ENCODE data around the gene KCNQ1. TPM values are rescaled to one million over a fixed set of nuclear protein-coding genes. Genes with fewer than 3 reads are reported as not detected.

Gene KCNQ1
- total and polyA plus RNA-seq, 2 experiments from 2014 or later, result not detected

- Histone ChIP-seq H3F3A (ENCODE audit: insufficient read depth) (no peaks in the 10 kb centered on the region), H3K9me2 (ENCODE audit: insufficient read depth) (no peaks in the 10 kb centered on the region), H3K27ac (no peak overlapping the region), H3K4me1 (ENCODE audit: insufficient read depth) (no peaks in the 10 kb centered on the region), H3K4me3 (no peak overlapping the region), H3K4me2 (ENCODE audit: unreplicated experiment) (no peak overlapping the region), H3K9ac (no peak overlapping the region), H4K20me1 (ENCODE audit: insufficient read depth) (no peaks in the 10 kb centered on the region), H3K27me3 (replicated peaks; ENCODE audit: insufficient read depth) (peaks cover 5% of the 10 kb centered on the region; the same call in 1 of the 2 replicates), H3K9me3 (ENCODE audit: low read depth) (no peaks in the 10 kb centered on the region), H2AFZ (no peak overlapping the region), H3K79me2 (ENCODE audit: insufficient read depth) (no peaks in the 10 kb centered on the region), H3K36me3 (ENCODE audit: low read depth) (no peaks in the 10 kb centered on the region)
- no peak for TF ChIP-seq EZH2 (IDR thresholded peaks at IDR 0.05; ENCODE audit: insufficient read depth, poor library complexity, severe bottlenecking)
- TF ChIP-seq EZH2phosphoT487 (IDR thresholded peaks at IDR 0.05; ENCODE audit: insufficient read depth, low read depth), result no peak
- 57 to 59% methylated on average over 16 to 17 of the region's 17 CpGs for WGBS, 2 experiments (ENCODE audit: low coverage in 1 of 2, low lambda C conversion rate in 2 of 2, missing lambda C conversion rate in 2 of 2)
- DNase-seq, result no peak
- in situ Hi-C loops (cut with MboI), result no loop called here
Measured at GRCh38 chr11:2759228-2760195, 314.7 kb downstream of the KCNQ1 start.

GRCh38 chr11:2760196-2760871 is 315.5 kb downstream of the KCNQ1 start:
- Histone ChIP-seq H3K9ac (no peak overlapping the region), H2AFZ (no peak overlapping the region), H3K79me2 (ENCODE audit: insufficient read depth) (no peaks in the 10 kb centered on the region), H3K27ac (no peak overlapping the region), H3K9me2 (ENCODE audit: insufficient read depth) (no peaks in the 10 kb centered on the region), H3K4me1 (ENCODE audit: insufficient read depth) (no peaks in the 10 kb centered on the region), H3K27me3 (replicated peaks; ENCODE audit: insufficient read depth) (peaks cover 13% of the 10 kb centered on the region; the same call in 1 of the 2 replicates), H3K9me3 (ENCODE audit: low read depth) (no peaks in the 10 kb centered on the region), H3K36me3 (ENCODE audit: low read depth) (no peaks in the 10 kb centered on the region), H4K20me1 (ENCODE audit: insufficient read depth) (no peaks in the 10 kb centered on the region), H3F3A (ENCODE audit: insufficient read depth) (no peaks in the 10 kb centered on the region), H3K4me2 (ENCODE audit: unreplicated experiment) (no peak overlapping the region), H3K4me3 (no peak overlapping the region)
- TF ChIP-seq EZH2 (IDR thresholded peaks at IDR 0.05; ENCODE audit: insufficient read depth, poor library complexity, severe bottlenecking), result no peak
- TF ChIP-seq EZH2phosphoT487 (IDR thresholded peaks at IDR 0.05; ENCODE audit: insufficient read depth, low read depth), result no peak
- no peak for DNase-seq
- in situ Hi-C loops (cut with MboI), result no loop called here
- WGBS, 2 experiments (ENCODE audit: low coverage in 1 of 2, low lambda C conversion rate in 2 of 2, missing lambda C conversion rate in 2 of 2), result 57 to 64% methylated on average over 20 of the region's 20 CpGs

GRCh38 chr11:2761131-2762030 is 316.6 kb downstream of the KCNQ1 start:
- in situ Hi-C loops (cut with MboI), result no loop called here
- Histone ChIP-seq H4K20me1 (ENCODE audit: insufficient read depth) (no peaks in the 10 kb centered on the region), H3K27me3 (replicated peaks; ENCODE audit: insufficient read depth) (peaks cover 15% of the 10 kb centered on the region; the same call in 1 of the 2 replicates), H2AFZ (no peak overlapping the region), H3K36me3 (ENCODE audit: low read depth) (no peaks in the 10 kb centered on the region), H3K4me1 (ENCODE audit: insufficient read depth) (no peaks in the 10 kb centered on the region), H3F3A (ENCODE audit: insufficient read depth) (no peaks in the 10 kb centered on the region), H3K9ac (no peak overlapping the region), H3K4me3 (no peak overlapping the region), H3K79me2 (ENCODE audit: insufficient read depth) (no peaks in the 10 kb centered on the region), H3K4me2 (ENCODE audit: unreplicated experiment) (no peak overlapping the region), H3K9me2 (ENCODE audit: insufficient read depth) (no peaks in the 10 kb centered on the region), H3K27ac (no peak overlapping the region), H3K9me3 (ENCODE audit: low read depth) (no peaks in the 10 kb centered on the region)
- 79 to 80% methylated on average over 33 of the region's 33 CpGs for WGBS, 2 experiments (ENCODE audit: low coverage in 1 of 2, low lambda C conversion rate in 2 of 2, missing lambda C conversion rate in 2 of 2)
- DNase-seq, result no peak
- TF ChIP-seq EZH2 (IDR thresholded peaks at IDR 0.05; ENCODE audit: insufficient read depth, poor library complexity, severe bottlenecking) (no peak), EZH2phosphoT487 (IDR thresholded peaks at IDR 0.05; ENCODE audit: insufficient read depth, low read depth) (no peak)

GRCh38 chr11:2762031-2762380 is 317.2 kb downstream of the KCNQ1 start:
- in situ Hi-C loops (cut with MboI), result no loop called here
- Histone ChIP-seq H3K79me2 (ENCODE audit: insufficient read depth) (no peaks in the 10 kb centered on the region), H3K9me3 (ENCODE audit: low read depth) (no peaks in the 10 kb centered on the region), H3K4me3 (no peak overlapping the region), H4K20me1 (ENCODE audit: insufficient read depth) (no peaks in the 10 kb centered on the region), H2AFZ (no peak overlapping the region), H3F3A (ENCODE audit: insufficient read depth) (no peaks in the 10 kb centered on the region), H3K4me1 (ENCODE audit: insufficient read depth) (no peaks in the 10 kb centered on the region), H3K9ac (no peak overlapping the region), H3K27me3 (replicated peaks; ENCODE audit: insufficient read depth) (peaks cover 15% of the 10 kb centered on the region; the same call in 1 of the 2 replicates), H3K9me2 (ENCODE audit: insufficient read depth) (no peaks in the 10 kb centered on the region), H3K4me2 (ENCODE audit: unreplicated experiment) (no peak overlapping the region), H3K36me3 (ENCODE audit: low read depth) (no peaks in the 10 kb centered on the region), H3K27ac (no peak overlapping the region)
- TF ChIP-seq EZH2 (IDR thresholded peaks at IDR 0.05; ENCODE audit: insufficient read depth, poor library complexity, severe bottlenecking), result no peak
- TF ChIP-seq EZH2phosphoT487 (IDR thresholded peaks at IDR 0.05; ENCODE audit: insufficient read depth, low read depth), result no peak
- 69 to 72% methylated on average over 10 of the region's 10 CpGs for WGBS, 2 experiments (ENCODE audit: low coverage in 1 of 2, low lambda C conversion rate in 2 of 2, missing lambda C conversion rate in 2 of 2)
- no peak for DNase-seq
